Prostate gland (tissue), 1 donor: ENCODE data around the gene GRIK3.

Source experiments
- POLR2A ChIP-seq: fragments of 450-650 bp; IDR thresholded peaks from one replicate; pipeline ENCODE4 v1.6.1; 2016; ENCODE audit warnings: antibody characterized with exemption, mild to moderate bottlenecking
- POLR2AphosphoS5 ChIP-seq: sonication (generic); formaldehyde crosslinking; IDR thresholded peaks from one replicate; pipeline ENCODE4 v1.6.1; 2017; ENCODE audit warnings: antibody characterized with exemption

- TF ChIP-seq POLR2A (no peak), POLR2AphosphoS5 (no peak)
Measured at GRCh38 chr1:36866169-36866814, 168.0 kb downstream of the GRIK3 start.
